IMR-90 (cell line): ENCODE data around the gene ANKRD40CL. TPM values are rescaled to one million over a fixed set of nuclear protein-coding genes. Genes with fewer than 3 reads are reported as not detected.

Source experiments
- ATAC-seq: fragments of 200-7000 bp; cut with Tn5 transposase; 2 replicates; pipeline ENCODE4 v1.9.1; 2020; ENCODE audit warnings: low read depth, mild to moderate bottlenecking, moderate library complexity
- BruUV-seq: library from RNA; stranded (reverse); fragments of 400-500 nt; replicated peaks from 2 replicates; lab custom pipeline; 2021; lab: Mats Ljungman, UMichigan
- CTCF ChIA-PET: fragments of 300-600 bp; formaldehyde crosslinking; extraction: SDS; loops from one replicate; lab custom pipeline; 2021; ENCODE audit warnings: antibody characterized with exemption; lab: Yijun Ruan, JAX
- POLR2A ChIA-PET: fragments of 300-600 bp; sonication (Branson Sonifier 250); formaldehyde crosslinking; loops from one replicate; lab custom pipeline; 2022; ENCODE audit warnings: antibody characterized with exemption; ENCODE audit not compliant: unreplicated experiment; lab: Charles Lee
- DNase-seq: peaks from one replicate; pipeline ENCODE4 v3.0.0; 2013
- H2AFZ ChIP-seq: replicated peaks from 2 replicates; pipeline ENCODE3; 2013; ENCODE audit warnings: low read length, mild to moderate bottlenecking; ENCODE audit not compliant: poor library complexity
- H2AK5ac ChIP-seq: 2 replicates; pipeline ENCODE4 v1.6.1; 2013; ENCODE audit warnings: low read depth, low read length, inconsistent platforms
- H2AK9ac ChIP-seq: replicated peaks from 2 replicates; pipeline ENCODE3; 2013; ENCODE audit warnings: mild to moderate bottlenecking, low read depth, low read length, moderate library complexity; ENCODE audit not compliant: poor library complexity
- H2BK120ac ChIP-seq: 2 replicates; pipeline ENCODE4 v1.6.1; 2013; ENCODE audit warnings: low read depth, low read length, inconsistent platforms
- H2BK15ac ChIP-seq: 3 replicates; pipeline ENCODE4 v1.6.1; 2013; ENCODE audit warnings: low read depth, low read length, inconsistent platforms
- H2BK20ac ChIP-seq: 2 replicates; pipeline ENCODE4 v1.6.1; 2013; ENCODE audit warnings: low read depth, mild to moderate bottlenecking, inconsistent platforms, low read length, moderate library complexity
- H2BK5ac ChIP-seq: 2 replicates; pipeline ENCODE4 v1.6.1; 2013; ENCODE audit warnings: mild to moderate bottlenecking, low read depth, low read length, inconsistent platforms; ENCODE audit not compliant: poor library complexity, severe bottlenecking
- H3K14ac ChIP-seq: replicated peaks from 2 replicates; pipeline ENCODE4 v1.6.1; 2013; ENCODE audit warnings: low read depth, low read length, inconsistent platforms
- H3K18ac ChIP-seq: 2 replicates; pipeline ENCODE4 v1.6.1; 2013; ENCODE audit warnings: low read depth, low read length, control low read depth
- H3K23ac ChIP-seq: 2 replicates; pipeline ENCODE4 v1.6.1; 2013; ENCODE audit warnings: low read depth, low read length, inconsistent platforms
- H3K27ac ChIP-seq: 2 replicates; pipeline ENCODE4 v1.5.1; 2013; ENCODE audit warnings: mild to moderate bottlenecking, control low read depth, low read length; ENCODE audit not compliant: insufficient read depth
- H3K27me3 ChIP-seq: 2 replicates; pipeline ENCODE4 v1.6.1; 2013; ENCODE audit warnings: low read length; ENCODE audit not compliant: control insufficient read depth, insufficient read depth
- H3K36me3 ChIP-seq: 2 replicates; pipeline ENCODE4 v1.6.1; 2013; ENCODE audit warnings: low read length, mixed read lengths; ENCODE audit not compliant: control insufficient read depth, insufficient read depth
- H3K4ac ChIP-seq: 2 replicates; pipeline ENCODE4 v1.6.1; 2013; ENCODE audit warnings: low read depth, low read length, inconsistent platforms
- H3K4me1 ChIP-seq: 2 replicates; pipeline ENCODE4 v1.6.1; 2013; ENCODE audit warnings: low read length, mixed read lengths; ENCODE audit not compliant: control insufficient read depth, insufficient read depth
- H3K4me2 ChIP-seq: 2 replicates; pipeline ENCODE4 v1.6.1; 2013; ENCODE audit warnings: low read depth, mild to moderate bottlenecking, control low read depth, low read length, moderate library complexity
- H3K4me3 ChIP-seq: 2 replicates; pipeline ENCODE4 v1.5.1; 2013; ENCODE audit warnings: low read depth, mild to moderate bottlenecking, control low read depth, low read length, moderate library complexity; ENCODE audit not compliant: insufficient read depth
- H3K56ac ChIP-seq: 2 replicates; pipeline ENCODE4 v1.6.1; 2013; ENCODE audit warnings: low read length, inconsistent platforms; ENCODE audit not compliant: insufficient read depth; ENCODE audit errors: extremely low read depth
- H3K79me1 ChIP-seq, 2 experiments: 2 replicates each; pipeline ENCODE4 v1.6.1; 2013; ENCODE audit warnings: low read length in 2 of 2, inconsistent platforms in 1 of 2, low read depth in 1 of 2
- H3K9ac ChIP-seq: 2 replicates; pipeline ENCODE4 v1.6.1; 2013; ENCODE audit warnings: low read depth, low read length, control low read depth
- H3K9me1 ChIP-seq: 2 replicates; pipeline ENCODE4 v1.6.1; 2013; ENCODE audit warnings: low read length, inconsistent platforms; ENCODE audit not compliant: insufficient read depth
- H3K9me3 ChIP-seq: 2 replicates; pipeline ENCODE4 v1.6.1; 2013; ENCODE audit warnings: low read length; ENCODE audit not compliant: control insufficient read depth, insufficient read depth
- H4K20me1 ChIP-seq: 2 replicates; pipeline ENCODE4 v1.6.1; 2013; ENCODE audit warnings: low read length, inconsistent platforms; ENCODE audit not compliant: insufficient read depth
- H4K5ac ChIP-seq: 2 replicates; pipeline ENCODE4 v1.6.1; 2013; ENCODE audit warnings: mild to moderate bottlenecking, low read depth, low read length, control low read depth
- H4K8ac ChIP-seq, 2 experiments: 2 replicates each; pipeline ENCODE4 v1.6.1; 2013; ENCODE audit warnings: low read depth in 2 of 2, low read length in 2 of 2, control low read depth in 1 of 2, inconsistent platforms in 1 of 2
- H4K91ac ChIP-seq: 2 replicates; pipeline ENCODE4 v1.6.1; 2013; ENCODE audit warnings: low read depth, low read length, inconsistent platforms; ENCODE audit not compliant: insufficient read depth
- CEBPB ChIP-seq: IDR thresholded peaks from 2 replicates; pipeline ENCODE4 v1.6.1; 2012; ENCODE audit warnings: low read depth, low read length, improper control_type of control experiment
- CHD1 ChIP-seq: IDR thresholded peaks from 2 replicates; pipeline ENCODE4 v1.6.1; 2012; ENCODE audit warnings: low read depth, low read length, improper control_type of control experiment
- FOS ChIP-seq: fragments of 150-350 bp; IDR thresholded peaks from 2 replicates; pipeline ENCODE4 v1.6.1; 2016; ENCODE audit warnings: low read depth, low read length
- MXI1 ChIP-seq: IDR thresholded peaks from 2 replicates; pipeline ENCODE4 v1.6.1; 2012; ENCODE audit warnings: low read depth, mild to moderate bottlenecking, low read length, moderate library complexity, borderline replicate concordance
- NFE2L2 ChIP-seq: fragments of 150-350 bp; IDR thresholded peaks from 2 replicates; pipeline ENCODE4 v1.6.1; 2016; ENCODE audit warnings: low read depth, mild to moderate bottlenecking, low read length
- RCOR1 ChIP-seq: IDR thresholded peaks from 2 replicates; pipeline ENCODE4 v1.6.1; 2012; ENCODE audit warnings: mild to moderate bottlenecking, low read length, improper control_type of control experiment; ENCODE audit not compliant: insufficient replicate concordance
- WGBS, 2 experiments: methylation state at CpG; one replicate each; pipeline versions ENCODE4 v1.1.5 to v1.1.7; 2013; ENCODE audit warnings: missing lambda C conversion rate in 2 of 2; ENCODE audit not compliant: insufficient read length in 1 of 2; ENCODE audit errors: extremely low coverage in 2 of 2; 5-methylcytosine and 5-hydroxymethylcytosine counted together
- dilution Hi-C: fragments of 300-500 bp; cut with HindIII; formaldehyde crosslinking; loops from one replicate; pipeline ENCODE4 v1.14.3; 2018; ENCODE audit warnings: low sequenced_read_pairs; ENCODE audit not compliant: unreplicated experiment
- in situ Hi-C: fragments of 300-500 bp; cut with MboI; formaldehyde crosslinking; loops from 3 replicates; pipeline ENCODE4 v1.14.3; 2019; ENCODE audit warnings: low sequenced_read_pairs, inconsistent platforms, mixed read lengths
- intact Hi-C: fragments of 100-400 bp; cut with micrococcal nuclease; formaldehyde crosslinking; loops from 2 replicates; pipeline ENCODE4 v1.10.0; 2022
- polyA plus RNA-seq, 3 experiments: library from polyadenylated mRNA; depleted of rRNA; stranded (reverse); fragments of >200 nt; gene quantifications; 2 replicates each; pipeline ENCODE4 v1.2.3, GENCODE V29; 2012; ENCODE audit warnings: low replicate concordance in 1 of 3
- total RNA-seq: library from RNA; depleted of rRNA; stranded (reverse); fragments of >200 nt; gene quantifications from 2 replicates; pipeline ENCODE4 v1.2.3, GENCODE V29; 2012
- TF ChIP-seq, protein P1 (sequence below): fragments of 150-350 bp; IDR thresholded peaks from 2 replicates; pipeline ENCODE4 v1.6.1; 2016; ENCODE audit warnings: low read depth, mild to moderate bottlenecking, low read length, moderate library complexity, borderline replicate concordance
- TF ChIP-seq, protein P2 (sequence below): conservative IDR thresholded peaks from 2 replicates; pipeline ENCODE4 v1.5.1; 2012; ENCODE audit warnings: mild to moderate bottlenecking, low read depth, low read length, improper control_type of control experiment

The ANKRD40CL gene
- total and polyA plus RNA-seq, 2 of the 4 experiments (the other 2 are of a cell fraction): not detected

DNA sequence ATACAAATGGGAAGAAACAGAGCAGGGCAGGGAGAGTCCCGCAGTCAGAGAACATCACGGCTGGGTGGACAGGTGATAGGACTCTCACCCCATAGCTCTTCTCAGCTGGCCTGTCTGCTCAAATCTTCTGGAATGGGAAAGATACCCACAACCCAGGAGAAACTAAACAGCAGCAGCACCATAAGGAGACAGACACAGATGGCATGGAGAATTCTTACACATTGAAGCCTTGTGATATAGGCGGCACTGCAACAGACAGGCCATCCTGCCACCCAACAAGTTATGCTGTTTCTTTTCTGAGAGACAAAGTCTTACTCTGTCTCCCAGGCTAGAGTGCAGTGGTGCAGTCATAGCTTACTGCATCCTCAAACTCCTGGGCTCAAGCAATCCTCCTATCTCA lies 8.6 kb upstream of the ANKRD40CL start:
- Histone ChIP-seq H3K36me3 (no peaks in the 10 kb centered on the region), H3K4me3 (no peak overlapping the region), H3K79me1 (no peaks in the 10 kb centered on the region), H3K4ac (no peak overlapping the region), H3K18ac (no peak overlapping the region), H3K4me2 (no peak overlapping the region), H2AK9ac (no peak overlapping the region), H3K9me3 (no peaks in the 10 kb centered on the region), H4K20me1 (no peaks in the 10 kb centered on the region), H2AFZ (no peak overlapping the region), H2BK15ac (no peak overlapping the region), H2AK5ac (no peak overlapping the region), H3K14ac (no peak overlapping the region), H3K27ac (no peak overlapping the region), H3K23ac (no peak overlapping the region), H4K5ac (no peak overlapping the region), H2BK120ac (no peak overlapping the region), H3K9ac (no peak overlapping the region), H3K9me1 (no peaks in the 10 kb centered on the region), H4K91ac (no peak overlapping the region), H3K27me3 (peaks cover 2% of the 10 kb centered on the region), H2BK5ac (no peak overlapping the region), H4K8ac (no peak overlapping the region), H3K4me1 (no peaks in the 10 kb centered on the region), H3K56ac (no peak overlapping the region), H2BK20ac (no peak overlapping the region)
- intact Hi-C loops: no loop called here
- ChIA-PET POLR2A (no interaction called here), CTCF (interaction anchor here (0.7 kb wide), 1 partner anchor 174 kb away, joined by 4 read pairs; no protein-coding TSS in a partner anchor)
- in situ Hi-C loops: no loop called here
- no TSS peak for BruUV-seq
- no CpG with 5 or more reads among the region's 3 CpGs for WGBS, 2 experiments
- dilution Hi-C loops: no loop called here
- ATAC-seq (no peak), DNase-seq (no peak)
- TF ChIP-seq, protein P1, sequence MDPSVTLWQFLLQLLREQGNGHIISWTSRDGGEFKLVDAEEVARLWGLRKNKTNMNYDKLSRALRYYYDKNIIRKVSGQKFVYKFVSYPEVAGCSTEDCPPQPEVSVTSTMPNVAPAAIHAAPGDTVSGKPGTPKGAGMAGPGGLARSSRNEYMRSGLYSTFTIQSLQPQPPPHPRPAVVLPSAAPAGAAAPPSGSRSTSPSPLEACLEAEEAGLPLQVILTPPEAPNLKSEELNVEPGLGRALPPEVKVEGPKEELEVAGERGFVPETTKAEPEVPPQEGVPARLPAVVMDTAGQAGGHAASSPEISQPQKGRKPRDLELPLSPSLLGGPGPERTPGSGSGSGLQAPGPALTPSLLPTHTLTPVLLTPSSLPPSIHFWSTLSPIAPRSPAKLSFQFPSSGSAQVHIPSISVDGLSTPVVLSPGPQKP: no peak
- TF ChIP-seq CEBPB: no peak
- TF ChIP-seq NFE2L2: no peak
- TF ChIP-seq FOS: no peak
- no peak for TF ChIP-seq RCOR1
- TF ChIP-seq, protein P2, sequence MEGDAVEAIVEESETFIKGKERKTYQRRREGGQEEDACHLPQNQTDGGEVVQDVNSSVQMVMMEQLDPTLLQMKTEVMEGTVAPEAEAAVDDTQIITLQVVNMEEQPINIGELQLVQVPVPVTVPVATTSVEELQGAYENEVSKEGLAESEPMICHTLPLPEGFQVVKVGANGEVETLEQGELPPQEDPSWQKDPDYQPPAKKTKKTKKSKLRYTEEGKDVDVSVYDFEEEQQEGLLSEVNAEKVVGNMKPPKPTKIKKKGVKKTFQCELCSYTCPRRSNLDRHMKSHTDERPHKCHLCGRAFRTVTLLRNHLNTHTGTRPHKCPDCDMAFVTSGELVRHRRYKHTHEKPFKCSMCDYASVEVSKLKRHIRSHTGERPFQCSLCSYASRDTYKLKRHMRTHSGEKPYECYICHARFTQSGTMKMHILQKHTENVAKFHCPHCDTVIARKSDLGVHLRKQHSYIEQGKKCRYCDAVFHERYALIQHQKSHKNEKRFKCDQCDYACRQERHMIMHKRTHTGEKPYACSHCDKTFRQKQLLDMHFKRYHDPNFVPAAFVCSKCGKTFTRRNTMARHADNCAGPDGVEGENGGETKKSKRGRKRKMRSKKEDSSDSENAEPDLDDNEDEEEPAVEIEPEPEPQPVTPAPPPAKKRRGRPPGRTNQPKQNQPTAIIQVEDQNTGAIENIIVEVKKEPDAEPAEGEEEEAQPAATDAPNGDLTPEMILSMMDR: no peak
- no peak for TF ChIP-seq CHD1
- TF ChIP-seq MXI1: no peak
